RPMI7951 (cell line): ENCODE results near the gene GPR107. TPM values are rescaled to one million over a fixed set of nuclear protein-coding genes. Genes with fewer than 3 reads are reported as not detected.
"Not testable (repeated sequence)": the region's sequence is repeated elsewhere in the genome, so short reads cannot be mapped to it uniquely, and the experiment has no call there.

Source experiments
- DNase-seq: peaks from one replicate; pipeline ENCODE4 v3.0.0-alpha.2; 2012; ENCODE audit warnings: low read depth
- total RNA-seq: library from RNA; depleted of rRNA; stranded (reverse); fragments of >200 nt; shearing (Covaris generic); gene quantifications from 2 replicates; pipeline ENCODE4 v1.2.3, GENCODE V29; 2014; rRNA removed

The GPR107 gene
- total RNA-seq = 11.3 and 16.0 TPM in 2 replicates

GRCh38 chr9:130053504-130054324 is at the start of gene GPR107:
GPR107 (plus strand) TSS chr9:130053906; CDS start chr9:130053933, 27 bp downstream.
- DNase-seq = peak; percentile 65

- no peak for DNase-seq
Measured at GRCh38 chr9:130003943-130004552, 49.7 kb upstream of the GPR107 start.

- DNase-seq = not testable (repeated sequence)
Measured at GRCh38 chr9:130006952-130007351, 46.8 kb upstream of the GPR107 start.

GRCh38 chr9:130008538-130008937 is 45.2 kb upstream of the GPR107 start:
- DNase-seq = no peak

GRCh38 chr9:130009546-130009945 is 44.2 kb upstream of the GPR107 start:
- not testable (repeated sequence) for DNase-seq

- DNase-seq = no peak
Measured at GRCh38 chr9:130010151-130010988, 43.3 kb upstream of the GPR107 start.

GRCh38 chr9:130013326-130013725 is 40.4 kb upstream of the GPR107 start:
- DNase-seq = no peak

GRCh38 chr9:130015353-130016019 is 38.2 kb upstream of the GPR107 start:
- no peak for DNase-seq

- DNase-seq = no peak
Measured at GRCh38 chr9:130017076-130017475, 36.6 kb upstream of the GPR107 start.

GRCh38 chr9:130017510-130017909 is 36.2 kb upstream of the GPR107 start:
- not testable (repeated sequence) for DNase-seq

- DNase-seq = no peak
Measured at GRCh38 chr9:130018265-130018664, 35.4 kb upstream of the GPR107 start.

GRCh38 chr9:130020618-130021017 is 33.1 kb upstream of the GPR107 start:
- no peak for DNase-seq

GRCh38 chr9:130021123-130021522 is 32.6 kb upstream of the GPR107 start:
- DNase-seq = no peak

- not testable (repeated sequence) for DNase-seq
Measured at GRCh38 chr9:130021842-130022241, 31.9 kb upstream of the GPR107 start.

GRCh38 chr9:130022566-130023143 is 31.1 kb upstream of the GPR107 start:
- no peak for DNase-seq

GRCh38 chr9:130023144-130023787 is 30.4 kb upstream of the GPR107 start:
- DNase-seq = no peak

- no peak for DNase-seq
Measured at GRCh38 chr9:130023994-130024596, 29.6 kb upstream of the GPR107 start.

- DNase-seq = no peak
Measured at GRCh38 chr9:130024597-130024994, 29.1 kb upstream of the GPR107 start.

GRCh38 chr9:130026583-130027340 is 26.9 kb upstream of the GPR107 start:
- no peak for DNase-seq
